SK-N-MC (cell line): ENCODE data around the gene CYP26A1.

Experiments
- DNase-seq: peaks from one replicate; pipeline ENCODE4 v3.0.0-alpha.2; 2011; ENCODE audit warnings: low read depth, low spot score
- H3K27ac ChIP-seq: fragments of 200-600 bp; sonication (generic); 2 replicates; pipeline ENCODE4 v1.5.1; 2016; ENCODE audit warnings: mixed run types
- H3K36me3 ChIP-seq: fragments of 200-600 bp; sonication (generic); 2 replicates; pipeline ENCODE4 v1.6.1; 2017; ENCODE audit warnings: antibody characterized with exemption, low read length, mixed read lengths; ENCODE audit not compliant: insufficient read depth
- H3K4me3 ChIP-seq: fragments of 200-600 bp; sonication (generic); 2 replicates; pipeline ENCODE4 v1.5.1; 2016
- H3K9ac ChIP-seq: fragments of 200-600 bp; sonication (generic); 2 replicates; pipeline ENCODE4 v1.8.0; 2017; ENCODE audit warnings: mixed run types, mixed read lengths; ENCODE audit not compliant: insufficient read length
- H3K9me3 ChIP-seq: fragments of 200-600 bp; sonication (generic); 2 replicates; pipeline ENCODE4 v1.6.1; 2017; ENCODE audit warnings: low read depth, mild to moderate bottlenecking, antibody characterized with exemption, low read length, moderate library complexity, mixed read lengths
- EZH2 ChIP-seq: fragments of 200-600 bp; sonication (generic); IDR thresholded peaks from one replicate; pipeline ENCODE4 v1.6.1; 2017; ENCODE audit warnings: antibody characterized with exemption
- FOXP2 ChIP-seq: optimal IDR thresholded peaks from 2 replicates; pipeline ENCODE3; 2011; ENCODE audit warnings: mild to moderate bottlenecking, moderate library complexity; ENCODE audit not compliant: insufficient read depth; ENCODE audit errors: extremely low read length, control extremely low read depth
- POLR2AphosphoS5 ChIP-seq: IDR thresholded peaks from 2 replicates; pipeline ENCODE4 v1.6.1; 2012; ENCODE audit warnings: mild to moderate bottlenecking, low read depth, low read length, borderline replicate concordance

Gene CYP26A1

GRCh38 chr10:93075369-93076221 lies 1.9 kb downstream of the CYP26A1 start:
- Histone ChIP-seq H3K27ac (no peak overlapping the region), H3K9ac (no peak overlapping the region), H3K36me3 (no peaks in the 10 kb centered on the region), H3K9me3 (no peaks in the 10 kb centered on the region), H3K4me3 (no peak overlapping the region)
- TF ChIP-seq EZH2, result no peak
- no peak for TF ChIP-seq FOXP2
- TF ChIP-seq POLR2AphosphoS5, result no peak
- DNase-seq, result no peak

- no peak overlapping the region for H3K27ac ChIP-seq
- H3K36me3 ChIP-seq, result no peaks in the 10 kb centered on the region
- DNase-seq, result no peak
- TF ChIP-seq EZH2 (no peak), FOXP2 (no peak)
- no peak overlapping the region for H3K4me3 ChIP-seq
- no peaks in the 10 kb centered on the region for H3K9me3 ChIP-seq
- H3K9ac ChIP-seq, result no peak overlapping the region
Observed at GRCh38 chr10:93076871-93077270, 3.2 kb downstream of the CYP26A1 start.

GRCh38 chr10:93077860-93078337 lies 4.2 kb downstream of the CYP26A1 start:
- TF ChIP-seq POLR2AphosphoS5 (no peak), FOXP2 (no peak), EZH2 (no peak)
- Histone ChIP-seq H3K36me3 (no peaks in the 10 kb centered on the region), H3K9ac (no peak overlapping the region), H3K27ac (no peak overlapping the region), H3K4me3 (no peak overlapping the region), H3K9me3 (no peaks in the 10 kb centered on the region)
- no peak for DNase-seq

DNA sequence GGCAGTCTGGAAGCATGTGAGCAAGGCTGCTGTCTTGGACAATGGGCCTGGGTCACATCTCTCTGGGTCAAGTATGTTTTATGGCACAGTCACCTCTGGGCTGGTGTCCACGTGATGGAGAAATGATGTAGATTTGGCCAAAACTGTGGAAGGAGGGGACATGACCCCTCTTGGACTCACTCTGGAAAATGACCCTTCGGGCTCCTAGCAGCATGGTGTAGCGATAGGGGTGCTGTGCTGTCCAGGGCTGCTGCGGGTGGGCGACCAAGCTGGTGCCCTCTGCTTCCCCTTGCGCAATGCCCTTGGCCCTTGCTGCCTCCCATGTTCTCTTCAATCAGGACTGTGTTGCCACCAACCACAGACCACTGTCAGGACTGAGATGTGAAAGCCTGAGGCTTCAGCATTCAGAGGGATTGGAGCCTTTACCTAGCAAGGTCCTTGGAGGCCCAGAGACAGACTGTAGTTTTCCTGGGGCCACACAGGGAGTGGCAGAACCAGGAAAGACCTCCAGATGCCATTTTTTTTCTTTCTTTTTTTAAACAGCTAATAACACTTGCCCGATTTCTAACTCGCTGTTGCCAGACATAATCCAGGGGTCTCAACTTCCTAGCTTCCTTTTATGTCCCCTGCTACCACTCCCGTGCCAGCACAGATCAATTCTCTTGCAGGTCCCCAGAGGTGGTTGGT lies 6.1 kb downstream of the CYP26A1 start:
- DNase-seq, result no peak
- no peak overlapping the region for H3K27ac ChIP-seq
- H3K9ac ChIP-seq, result no peak overlapping the region
- H3K36me3 ChIP-seq, result no peaks in the 10 kb centered on the region
- H3K9me3 ChIP-seq, result no peaks in the 10 kb centered on the region
- no peak overlapping the region for H3K4me3 ChIP-seq
- TF ChIP-seq POLR2AphosphoS5 (no peak), FOXP2 (no peak), EZH2 (no peak)

GRCh38 chr10:93080350-93081046 lies 6.8 kb downstream of the CYP26A1 start:
- Histone ChIP-seq H3K4me3 (no peak overlapping the region), H3K9me3 (no peaks in the 10 kb centered on the region), H3K9ac (no peak overlapping the region), H3K27ac (no peak overlapping the region), H3K36me3 (no peaks in the 10 kb centered on the region)
- TF ChIP-seq POLR2AphosphoS5, result no peak
- TF ChIP-seq EZH2, result no peak
- no peak for TF ChIP-seq FOXP2
- DNase-seq, result no peak

DNA sequence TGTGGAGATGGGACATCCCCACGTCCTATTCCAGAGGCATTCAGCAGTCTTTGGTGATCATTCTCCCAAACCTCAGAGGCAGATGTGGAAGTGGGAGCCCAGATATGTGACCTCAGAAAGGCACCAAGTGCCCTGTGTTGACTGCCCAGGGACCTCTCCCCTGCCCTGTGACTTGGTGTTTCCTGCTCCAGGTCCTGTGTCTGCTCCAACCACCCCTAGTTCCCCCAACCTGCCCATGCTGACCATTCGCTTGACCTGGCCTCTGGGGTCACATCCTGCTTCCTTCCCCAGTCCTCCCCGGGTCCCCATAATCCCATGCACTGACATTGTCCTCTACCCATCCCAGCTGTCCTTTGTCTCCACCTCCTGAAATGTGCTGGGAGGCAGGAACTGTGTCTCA lies 7.6 kb downstream of the CYP26A1 start:
- no peaks in the 10 kb centered on the region for H3K36me3 ChIP-seq
- H3K4me3 ChIP-seq, result no peak overlapping the region
- H3K27ac ChIP-seq, result no peak overlapping the region
- DNase-seq, result no peak
- H3K9ac ChIP-seq, result no peak overlapping the region
- no peaks in the 10 kb centered on the region for H3K9me3 ChIP-seq
- no peak for TF ChIP-seq FOXP2
- TF ChIP-seq EZH2, result no peak
- TF ChIP-seq POLR2AphosphoS5, result no peak

DNA sequence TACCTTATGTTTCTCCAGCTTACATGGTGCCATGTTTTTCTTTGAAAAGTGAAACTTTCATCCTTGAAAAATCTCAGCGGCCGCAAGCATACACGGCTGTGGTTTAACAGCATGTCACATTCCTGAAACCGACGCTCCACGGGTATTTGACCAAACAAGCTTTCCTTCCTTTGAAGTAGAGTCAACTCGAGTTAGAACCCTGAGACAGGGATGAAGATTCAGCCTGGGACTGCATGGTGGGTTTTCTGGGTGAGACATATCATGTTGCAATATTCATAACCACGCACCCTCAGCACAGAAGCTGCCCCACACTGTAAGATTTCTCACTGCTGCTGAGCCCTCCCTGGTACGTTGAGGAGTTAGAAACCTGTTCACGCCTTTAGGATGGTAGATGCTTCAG lies 8.1 kb downstream of the CYP26A1 start:
- H3K36me3 ChIP-seq, result no peaks in the 10 kb centered on the region
- DNase-seq, result no peak
- H3K9ac ChIP-seq, result no peak overlapping the region
- no peak overlapping the region for H3K27ac ChIP-seq
- no peak overlapping the region for H3K4me3 ChIP-seq
- no peaks in the 10 kb centered on the region for H3K9me3 ChIP-seq
- TF ChIP-seq POLR2AphosphoS5, result no peak
- no peak for TF ChIP-seq EZH2
- no peak for TF ChIP-seq FOXP2

GRCh38 chr10:93083743-93084539 lies 10.2 kb downstream of the CYP26A1 start:
- TF ChIP-seq POLR2AphosphoS5 (no peak), FOXP2 (no peak), EZH2 (no peak)
- H3K27ac ChIP-seq, result no peak overlapping the region
- no peaks in the 10 kb centered on the region for H3K36me3 ChIP-seq
- no peaks in the 10 kb centered on the region for H3K9me3 ChIP-seq
- no peak overlapping the region for H3K9ac ChIP-seq
- H3K4me3 ChIP-seq, result no peak overlapping the region
- DNase-seq, result no peak
